GM10248 (cell line): ENCODE data around the gene CAMTA1.
A peak's percentile ranks its signal among the peaks of the same experiment; 100 is the strongest.

Experiments used
- CTCF ChIA-PET: fragments of 300-600 bp; sonication (Branson Sonifier 250); formaldehyde crosslinking; extraction: SDS; loops from one replicate; lab custom pipeline; 2021; ENCODE audit warnings: antibody characterized with exemption; lab: Yijun Ruan, JAX
- POLR2A ChIA-PET: fragments of 350-650 bp; sonication (Branson Sonifier 250); formaldehyde crosslinking; extraction: SDS; loops from one replicate; lab custom pipeline; 2020; ENCODE audit warnings: antibody characterized with exemption; lab: Yijun Ruan, JAX
- DNase-seq: peaks from one replicate; pipeline ENCODE4 v3.0.0; 2012; ENCODE audit errors: extremely low spot score
- CTCF ChIP-seq: IDR thresholded peaks from 2 replicates; pipeline ENCODE4 v1.5.1; 2012; ENCODE audit warnings: mild to moderate bottlenecking, low read depth; ENCODE audit errors: extremely low read depth, missing control alignments, control extremely low read depth

The CAMTA1 gene

GRCh38 chr1:7663451-7664146 is 878.3 kb downstream of the CAMTA1 start:
- no peak for DNase-seq
- TF ChIP-seq CTCF = no peak
- POLR2A ChIA-PET = no interaction called here
- CTCF ChIA-PET = interaction anchor here (0.7 to 18.8 kb wide), 6 partner anchors 15 to 352 kb away, joined by 3 to 296 read pairs (median 20); no protein-coding TSS in a partner anchor

DNA sequence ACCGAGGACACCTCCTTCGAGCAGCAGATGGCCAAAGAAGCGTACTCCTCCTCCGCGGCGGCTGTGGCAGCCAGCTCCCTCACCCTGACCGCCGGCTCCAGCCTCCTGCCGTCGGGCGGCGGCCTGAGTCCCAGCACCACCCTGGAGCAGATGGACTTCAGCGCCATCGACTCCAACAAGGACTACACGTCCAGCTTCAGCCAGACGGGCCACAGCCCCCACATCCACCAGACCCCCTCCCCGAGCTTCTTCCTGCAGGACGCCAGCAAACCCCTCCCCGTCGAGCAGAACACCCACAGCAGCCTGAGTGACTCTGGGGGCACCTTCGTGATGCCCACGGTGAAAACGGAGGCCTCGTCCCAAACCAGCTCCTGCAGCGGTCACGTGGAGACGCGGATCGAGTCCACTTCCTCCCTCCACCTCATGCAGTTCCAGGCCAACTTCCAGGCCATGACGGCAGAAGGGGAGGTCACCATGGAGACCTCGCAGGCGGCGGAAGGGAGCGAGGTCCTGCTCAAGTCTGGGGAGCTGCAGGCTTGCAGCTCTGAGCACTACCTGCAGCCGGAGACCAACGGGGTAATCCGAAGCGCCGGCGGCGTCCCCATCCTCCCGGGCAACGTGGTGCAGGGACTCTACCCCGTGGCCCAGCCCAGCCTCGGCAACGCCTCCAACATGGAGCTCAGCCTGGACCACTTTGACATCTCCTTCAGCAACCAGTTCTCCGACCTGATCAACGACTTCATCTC is 879.1 kb downstream of the CAMTA1 start:
- no peak for TF ChIP-seq CTCF
- ChIA-PET POLR2A (no interaction called here), CTCF (interaction anchor here (0.7 to 18.8 kb wide), 8 partner anchors 10 to 1161 kb away, joined by 3 to 296 read pairs (median 4); no protein-coding TSS in a partner anchor)
- no peak for DNase-seq

DNA sequence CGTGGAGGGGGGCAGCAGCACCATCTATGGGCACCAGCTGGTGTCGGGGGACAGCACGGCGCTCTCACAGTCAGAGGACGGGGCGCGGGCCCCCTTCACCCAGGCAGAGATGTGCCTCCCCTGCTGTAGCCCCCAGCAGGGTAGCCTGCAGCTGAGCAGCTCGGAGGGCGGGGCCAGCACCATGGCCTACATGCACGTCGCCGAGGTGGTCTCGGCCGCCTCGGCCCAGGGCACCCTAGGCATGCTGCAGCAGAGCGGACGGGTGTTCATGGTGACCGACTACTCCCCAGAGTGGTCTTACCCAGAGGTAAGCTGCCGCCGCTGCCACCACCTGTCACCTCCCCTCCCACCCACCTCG is 879.6 kb downstream of the CAMTA1 start:
- CTCF ChIA-PET = interaction anchor here (1.5 to 18.8 kb wide), 6 partner anchors 9 to 1162 kb away, joined by 3 to 296 read pairs (median 20); no protein-coding TSS in a partner anchor
- POLR2A ChIA-PET = no interaction called here
- TF ChIP-seq CTCF = no peak
- no peak for DNase-seq

DNA sequence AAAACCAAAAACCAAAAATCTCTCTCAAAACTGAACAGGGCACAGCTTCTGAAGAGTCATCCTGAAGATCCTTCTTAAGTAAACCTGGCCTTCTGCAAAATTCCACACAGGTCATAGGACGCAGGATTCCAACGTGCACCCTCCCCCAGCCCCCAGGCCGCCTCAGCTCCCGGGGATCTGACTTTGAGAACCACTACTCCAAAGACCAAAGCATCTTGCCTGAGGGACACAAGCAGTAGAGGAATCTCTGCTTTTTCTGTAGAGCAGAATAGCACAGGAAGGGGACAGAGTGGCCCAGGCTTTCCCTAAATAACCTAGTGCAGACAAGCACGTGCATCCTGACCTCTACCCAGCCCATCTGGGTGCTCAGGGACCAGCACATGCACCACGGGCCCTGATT is 881.0 kb downstream of the CAMTA1 start:
- TF ChIP-seq CTCF = no peak
- ChIA-PET POLR2A (no interaction called here), CTCF (interaction anchor here (1.1 to 18.8 kb wide), 12 partner anchors 8 to 1163 kb away, joined by 3 to 296 read pairs (median 24); no protein-coding TSS in a partner anchor)
- no peak for DNase-seq

GRCh38 chr1:7667159-7667558 is 881.9 kb downstream of the CAMTA1 start:
- no peak for DNase-seq
- POLR2A ChIA-PET = no interaction called here
- CTCF ChIA-PET = interaction anchor here (0.6 to 18.8 kb wide), 31 partner anchors 10 to 684 kb away, joined by 3 to 296 read pairs (median 5); partner anchors contain the start of gene TNFRSF9
- TF ChIP-seq CTCF = no peak

GRCh38 chr1:7667625-7668218 is 882.5 kb downstream of the CAMTA1 start:
- ChIA-PET CTCF (interaction anchor here (0.6 to 18.8 kb wide), 40 partner anchors 9 to 1337 kb away, joined by 3 to 296 read pairs (median 5); partner anchors contain the start of gene TNFRSF9), POLR2A (no interaction called here)
- peak; percentile 87 for DNase-seq
- TF ChIP-seq CTCF = peak; percentile 100
